Erythroblast (primary cell): Measurements from ENCODE around the gene FLVCR2.

ENCODE experiments used
- GATA1 ChIP-seq: IDR thresholded peaks from 2 replicates; pipeline ENCODE4 v1.6.1; 2011; ENCODE audit warnings: low read depth, mild to moderate bottlenecking, control low read depth, low read length, moderate library complexity
- POLR2A ChIP-seq: IDR thresholded peaks from 2 replicates; pipeline ENCODE4 v1.6.1; 2011; ENCODE audit warnings: mild to moderate bottlenecking, low read length

- no peak for TF ChIP-seq POLR2A
- TF ChIP-seq GATA1, result no peak
Observed at GRCh38 chr14:75645056-75645455, 66.6 kb downstream of the FLVCR2 start.
